HepG2 (cell line): ENCODE data around the gene PSME3IP1. TPM values are rescaled to one million over a fixed set of nuclear protein-coding genes. Genes with fewer than 3 reads are reported as not detected.
A peak's percentile ranks its signal among the peaks of the same experiment; 100 is the strongest.

Experiments used
- ADNP ChIP-seq: sonication (generic); formaldehyde crosslinking; IDR thresholded peaks from 2 replicates; pipeline ENCODE4 v1.4.0; 2020; ENCODE audit warnings: missing genetic modification reagents
- ARNT ChIP-seq: fragments of 450-650 bp; IDR thresholded peaks from 2 replicates; pipeline ENCODE4 v1.6.1; 2017
- EZH2 ChIP-seq: conservative IDR thresholded peaks from 2 replicates; pipeline ENCODE4 v1.6.1; 2012; ENCODE audit warnings: mild to moderate bottlenecking, low read depth, low read length, moderate library complexity
- FOSL2 ChIP-seq: sonication (generic); formaldehyde crosslinking; IDR thresholded peaks from 2 replicates; pipeline ENCODE4 v1.4.0; 2020; ENCODE audit warnings: missing genetic modification reagents
- FOXM1 ChIP-seq: sonication (generic); formaldehyde crosslinking; IDR thresholded peaks from 2 replicates; pipeline ENCODE4 v1.5.0; 2020; ENCODE audit warnings: missing genetic modification reagents
- GZF1 ChIP-seq: sonication (generic); formaldehyde crosslinking; IDR thresholded peaks from 2 replicates; pipeline ENCODE4 v1.5.1; 2020; ENCODE audit warnings: mild to moderate bottlenecking, missing genetic modification reagents
- HOXD1 ChIP-seq: sonication (generic); formaldehyde crosslinking; IDR thresholded peaks from 2 replicates; pipeline ENCODE4 v1.5.0; 2020; ENCODE audit warnings: missing genetic modification reagents
- NFKB2 ChIP-seq: sonication (generic); formaldehyde crosslinking; IDR thresholded peaks from 2 replicates; pipeline ENCODE4 v1.4.0; 2020; ENCODE audit warnings: missing genetic modification reagents, borderline replicate concordance
- NFYC ChIP-seq: IDR thresholded peaks from 2 replicates; pipeline ENCODE4 v1.6.1; 2016; ENCODE audit warnings: missing genetic modification reagents, missing compliant biosample characterization
- PHF20 ChIP-seq: sonication (generic); formaldehyde crosslinking; IDR thresholded peaks from 2 replicates; pipeline ENCODE4 v1.5.0; 2020; ENCODE audit warnings: mild to moderate bottlenecking, missing genetic modification reagents
- RBM22 ChIP-seq: fragments of 200-400 bp; formaldehyde crosslinking; optimal IDR thresholded peaks from 2 replicates; pipeline ENCODE3; 2017; ENCODE audit warnings: mild to moderate bottlenecking, low read length, moderate library complexity
- REST ChIP-seq, 2 experiments: IDR thresholded peaks; 2 replicates each; pipeline ENCODE4 v1.6.1; 2011 to 2012; ENCODE audit warnings: low read length in 2 of 2, borderline replicate concordance in 1 of 2, low read depth in 1 of 2, mild to moderate bottlenecking in 1 of 2, moderate library complexity in 1 of 2
- ZBTB3 ChIP-seq: sonication (generic); formaldehyde crosslinking; IDR thresholded peaks from 2 replicates; pipeline ENCODE4 v1.4.0; 2020; ENCODE audit warnings: low read depth, mild to moderate bottlenecking, moderate library complexity, missing genetic modification reagents, borderline replicate concordance
- ZNF34 ChIP-seq: sonication (generic); formaldehyde crosslinking; IDR thresholded peaks from 2 replicates; pipeline ENCODE4 v1.4.0; 2020; ENCODE audit warnings: mild to moderate bottlenecking, missing genetic modification reagents, borderline replicate concordance
- ZNF432 ChIP-seq: sonication (generic); formaldehyde crosslinking; IDR thresholded peaks from 2 replicates; pipeline ENCODE4 v1.5.0; 2020; ENCODE audit warnings: missing genetic modification reagents, mild to moderate bottlenecking, borderline replicate concordance
- polyA plus RNA-seq, 8 experiments: library from polyadenylated mRNA; depleted of rRNA in 3 of 8; stranded (reverse) in 7 of 8; unstranded in 1 of 8; fragments of >200 nt; fragmentation: Illumina TruSeq in 4 of 8; extraction: Trizol in 4 of 8; gene quantifications; 2 replicates each; pipeline versions ENCODE4 v1.2.1 to v1.2.3, GENCODE V29; 2011 to 2016; ENCODE audit warnings: low read depth in 4 of 8, missing spikeins in 1 of 8, mixed read lengths in 1 of 8; ENCODE audit not compliant: insufficient read depth in 1 of 8
- total RNA-seq, 5 experiments: library from RNA; depleted of rRNA; stranded (reverse); fragments of >200 nt; fragmentation: Illumina TruSeq; extraction: Trizol; gene quantifications; 2 replicates each; pipeline ENCODE4 v1.2.3, GENCODE V29; 2016; ENCODE audit warnings: low read depth in 1 of 5
- TF ChIP-seq, protein P1 (sequence below), 2 experiments: fragments of 450-650 bp in 1 of 2; sonication (generic) in 1 of 2; formaldehyde crosslinking in 1 of 2; IDR thresholded peaks; 2 replicates each; pipeline versions ENCODE4 v1.6.1 to v1.8.0; 2016 to 2022; ENCODE audit warnings: antibody characterized with exemption in 1 of 2, mild to moderate bottlenecking in 1 of 2, missing genetic modification reagents in 1 of 2
- TF ChIP-seq, protein P2 (sequence below): sonication (generic); formaldehyde crosslinking; IDR thresholded peaks from 2 replicates; pipeline ENCODE4 v1.8.0; 2022; ENCODE audit warnings: missing genetic modification reagents, mild to moderate bottlenecking, inconsistent platforms, borderline replicate concordance

PSME3IP1 gene
- total and polyA plus RNA-seq, 2 of the 13 experiments (the other 11 are each of a cell fraction or from before 2014, with no cell fraction given) = 90.8 to 99.8 TPM

- TF ChIP-seq, protein P1, sequence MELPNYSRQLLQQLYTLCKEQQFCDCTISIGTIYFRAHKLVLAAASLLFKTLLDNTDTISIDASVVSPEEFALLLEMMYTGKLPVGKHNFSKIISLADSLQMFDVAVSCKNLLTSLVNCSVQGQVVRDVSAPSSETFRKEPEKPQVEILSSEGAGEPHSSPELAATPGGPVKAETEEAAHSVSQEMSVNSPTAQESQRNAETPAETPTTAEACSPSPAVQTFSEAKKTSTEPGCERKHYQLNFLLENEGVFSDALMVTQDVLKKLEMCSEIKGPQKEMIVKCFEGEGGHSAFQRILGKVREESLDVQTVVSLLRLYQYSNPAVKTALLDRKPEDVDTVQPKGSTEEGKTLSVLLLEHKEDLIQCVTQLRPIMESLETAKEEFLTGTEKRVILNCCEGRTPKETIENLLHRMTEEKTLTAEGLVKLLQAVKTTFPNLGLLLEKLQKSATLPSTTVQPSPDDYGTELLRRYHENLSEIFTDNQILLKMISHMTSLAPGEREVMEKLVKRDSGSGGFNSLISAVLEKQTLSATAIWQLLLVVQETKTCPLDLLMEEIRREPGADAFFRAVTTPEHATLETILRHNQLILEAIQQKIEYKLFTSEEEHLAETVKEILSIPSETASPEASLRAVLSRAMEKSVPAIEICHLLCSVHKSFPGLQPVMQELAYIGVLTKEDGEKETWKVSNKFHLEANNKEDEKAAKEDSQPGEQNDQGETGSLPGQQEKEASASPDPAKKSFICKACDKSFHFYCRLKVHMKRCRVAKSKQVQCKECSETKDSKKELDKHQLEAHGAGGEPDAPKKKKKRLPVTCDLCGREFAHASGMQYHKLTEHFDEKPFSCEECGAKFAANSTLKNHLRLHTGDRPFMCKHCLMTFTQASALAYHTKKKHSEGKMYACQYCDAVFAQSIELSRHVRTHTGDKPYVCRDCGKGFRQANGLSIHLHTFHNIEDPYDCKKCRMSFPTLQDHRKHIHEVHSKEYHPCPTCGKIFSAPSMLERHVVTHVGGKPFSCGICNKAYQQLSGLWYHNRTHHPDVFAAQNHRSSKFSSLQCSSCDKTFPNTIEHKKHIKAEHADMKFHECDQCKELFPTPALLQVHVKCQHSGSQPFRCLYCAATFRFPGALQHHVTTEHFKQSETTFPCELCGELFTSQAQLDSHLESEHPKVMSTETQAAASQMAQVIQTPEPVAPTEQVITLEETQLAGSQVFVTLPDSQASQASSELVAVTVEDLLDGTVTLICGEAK (IDR thresholded peaks at IDR 0.05) = no peak
- TF ChIP-seq, protein P1 (CRISPR knock-in tag; IDR thresholded peaks at IDR 0.05) = no peak
- no peak for TF ChIP-seq REST (IDR thresholded peaks at IDR 0.05; ENCODE audit: borderline replicate concordance in 1 of 2, low read depth in 1 of 2, low read length in 2 of 2)
- no peak for TF ChIP-seq EZH2
- no peak for TF ChIP-seq FOXM1 (CRISPR knock-in tag)
- no peak for TF ChIP-seq ADNP (CRISPR knock-in tag)
- no peak for TF ChIP-seq PHF20 (CRISPR knock-in tag)
- TF ChIP-seq ZNF34 (CRISPR knock-in tag) = no peak
- no peak for TF ChIP-seq RBM22
- no peak for TF ChIP-seq ZNF432 (CRISPR knock-in tag)
- TF ChIP-seq FOSL2 = peak; percentile 98
- no peak for TF ChIP-seq NFYC (CRISPR knock-in tag)
- TF ChIP-seq ARNT = no peak
- no peak for TF ChIP-seq NFKB2 (CRISPR knock-in tag)
- TF ChIP-seq HOXD1 (CRISPR knock-in tag) = no peak
- no peak for TF ChIP-seq GZF1 (CRISPR knock-in tag)
- no peak for TF ChIP-seq ZBTB3
- TF ChIP-seq, protein P2, sequence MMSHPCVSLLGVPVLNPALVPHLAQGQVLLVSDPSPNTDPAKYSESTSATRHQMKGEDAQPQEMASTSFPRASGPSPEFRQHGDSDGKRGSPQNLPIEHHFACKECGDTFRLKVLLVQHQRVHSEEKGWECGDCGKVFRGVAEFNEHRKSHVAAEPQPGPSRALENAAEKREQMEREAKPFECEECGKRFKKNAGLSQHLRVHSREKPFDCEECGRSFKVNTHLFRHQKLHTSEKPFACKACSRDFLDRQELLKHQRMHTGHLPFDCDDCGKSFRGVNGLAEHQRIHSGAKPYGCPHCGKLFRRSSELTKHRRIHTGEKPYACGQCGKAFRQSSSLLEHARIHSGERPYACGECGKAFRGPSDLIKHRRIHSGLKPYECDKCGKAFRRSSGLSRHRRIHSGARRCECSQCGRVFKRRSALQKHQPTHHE (CRISPR knock-in tag) = no peak
Measured at GRCh38 chr16:57194512-57194911, 8.7 kb upstream of the PSME3IP1 start (continued).
